AG04450 (cell line): ENCODE measurements around the gene GJA10. TPM values are rescaled to one million over a fixed set of nuclear protein-coding genes. Genes with fewer than 3 reads are reported as not detected.

Experiments
- CTCF ChIA-PET: fragments of 300-600, 350-600 bp; formaldehyde crosslinking; extraction: SDS; loops from one replicate; lab custom pipeline; 2022; ENCODE audit warnings: antibody characterized with exemption, inconsistent platforms; lab: Charles Lee
- POLR2A ChIA-PET: fragments of 350-600 bp; formaldehyde crosslinking; extraction: SDS; loops from one replicate; lab custom pipeline; 2021; ENCODE audit warnings: antibody characterized with exemption, inconsistent platforms; lab: Yijun Ruan, JAX
- DNase-seq: peaks from one replicate; pipeline ENCODE4 v3.0.0-alpha.2; 2011; ENCODE audit warnings: low read depth, low spot score
- H3K27ac ChIP-seq: one replicate; pipeline ENCODE4 v1.5.1; 2012; ENCODE audit warnings: low read depth, low read length, control low read depth
- H3K27me3 ChIP-seq: one replicate; pipeline ENCODE4 v1.6.0; 2012; ENCODE audit warnings: low read length; ENCODE audit not compliant: control insufficient read depth, insufficient read depth
- H3K4me3 ChIP-seq: 2 replicates; pipeline ENCODE4 v1.5.1; 2011; ENCODE audit warnings: mild to moderate bottlenecking, low read depth, low read length, control low read depth
- H3K9me3 ChIP-seq: 2 replicates; pipeline ENCODE4 v1.5.1; 2012; ENCODE audit warnings: low read length; ENCODE audit not compliant: control insufficient read depth, insufficient read depth
- polyA plus RNA-seq: library from polyadenylated mRNA; depleted of rRNA; stranded (reverse); fragments of >200 nt; gene quantifications from 2 replicates; pipeline ENCODE4 v1.2.3, GENCODE V29; 2011
- TF ChIP-seq, protein P1 (sequence below): IDR thresholded peaks from 2 replicates; pipeline ENCODE4 v1.5.1; 2011; ENCODE audit warnings: low read depth, low read length, control low read depth, inconsistent platforms

GJA10 gene
- polyA plus RNA-seq, 1 experiment, result not detected

DNA sequence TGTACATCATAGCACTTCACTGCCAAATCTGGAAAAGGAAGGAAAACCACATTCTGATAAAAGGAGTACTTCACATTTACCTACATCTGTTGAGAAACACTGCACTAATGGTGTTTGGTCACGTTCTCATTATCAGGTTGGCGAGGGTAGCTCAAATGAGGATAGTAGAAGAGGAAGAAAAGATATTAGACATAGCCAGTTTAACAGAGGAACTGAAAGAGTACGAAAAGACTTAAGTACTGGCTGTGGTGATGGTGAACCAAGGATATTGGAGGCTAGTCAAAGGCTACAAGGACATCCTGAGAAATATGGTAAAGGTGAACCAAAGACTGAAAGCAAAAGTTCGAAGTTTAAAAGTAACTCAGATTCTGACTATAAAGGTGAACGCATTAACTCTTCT, 32.0 kb upstream of the GJA10 start:
- Histone ChIP-seq H3K4me3 (no peak overlapping the region), H3K27me3 (no peaks in the 10 kb centered on the region), H3K27ac (no peak overlapping the region), H3K9me3 (no peaks in the 10 kb centered on the region)
- CTCF ChIA-PET, result no interaction called here
- POLR2A ChIA-PET, result no interaction called here
- TF ChIP-seq, protein P1, sequence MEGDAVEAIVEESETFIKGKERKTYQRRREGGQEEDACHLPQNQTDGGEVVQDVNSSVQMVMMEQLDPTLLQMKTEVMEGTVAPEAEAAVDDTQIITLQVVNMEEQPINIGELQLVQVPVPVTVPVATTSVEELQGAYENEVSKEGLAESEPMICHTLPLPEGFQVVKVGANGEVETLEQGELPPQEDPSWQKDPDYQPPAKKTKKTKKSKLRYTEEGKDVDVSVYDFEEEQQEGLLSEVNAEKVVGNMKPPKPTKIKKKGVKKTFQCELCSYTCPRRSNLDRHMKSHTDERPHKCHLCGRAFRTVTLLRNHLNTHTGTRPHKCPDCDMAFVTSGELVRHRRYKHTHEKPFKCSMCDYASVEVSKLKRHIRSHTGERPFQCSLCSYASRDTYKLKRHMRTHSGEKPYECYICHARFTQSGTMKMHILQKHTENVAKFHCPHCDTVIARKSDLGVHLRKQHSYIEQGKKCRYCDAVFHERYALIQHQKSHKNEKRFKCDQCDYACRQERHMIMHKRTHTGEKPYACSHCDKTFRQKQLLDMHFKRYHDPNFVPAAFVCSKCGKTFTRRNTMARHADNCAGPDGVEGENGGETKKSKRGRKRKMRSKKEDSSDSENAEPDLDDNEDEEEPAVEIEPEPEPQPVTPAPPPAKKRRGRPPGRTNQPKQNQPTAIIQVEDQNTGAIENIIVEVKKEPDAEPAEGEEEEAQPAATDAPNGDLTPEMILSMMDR, result no peak
- no peak for DNase-seq

DNA sequence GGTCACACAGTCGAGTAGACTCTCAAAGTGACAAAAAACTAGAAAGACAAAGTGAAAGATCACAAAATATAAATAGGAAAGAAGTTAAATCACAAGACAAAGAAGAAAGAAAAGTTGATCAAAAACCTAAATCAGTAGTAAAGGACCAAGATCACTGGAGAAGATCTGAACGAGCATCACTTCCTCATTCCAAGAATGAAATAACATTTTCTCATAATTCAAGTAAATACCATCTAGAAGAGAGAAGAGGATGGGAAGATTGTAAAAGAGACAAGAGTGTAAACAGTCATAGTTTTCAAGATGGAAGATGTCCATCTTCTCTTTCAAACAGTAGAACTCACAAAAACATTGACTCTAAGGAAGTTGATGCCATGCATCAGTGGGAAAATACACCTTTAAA, 31.6 kb upstream of the GJA10 start:
- no peak overlapping the region for H3K27ac ChIP-seq
- H3K27me3 ChIP-seq, result no peaks in the 10 kb centered on the region
- POLR2A ChIA-PET, result no interaction called here
- CTCF ChIA-PET, result no interaction called here
- TF ChIP-seq, protein P1, result no peak
- H3K9me3 ChIP-seq, result no peaks in the 10 kb centered on the region
- H3K4me3 ChIP-seq, result no peak overlapping the region
- no peak for DNase-seq

DNA sequence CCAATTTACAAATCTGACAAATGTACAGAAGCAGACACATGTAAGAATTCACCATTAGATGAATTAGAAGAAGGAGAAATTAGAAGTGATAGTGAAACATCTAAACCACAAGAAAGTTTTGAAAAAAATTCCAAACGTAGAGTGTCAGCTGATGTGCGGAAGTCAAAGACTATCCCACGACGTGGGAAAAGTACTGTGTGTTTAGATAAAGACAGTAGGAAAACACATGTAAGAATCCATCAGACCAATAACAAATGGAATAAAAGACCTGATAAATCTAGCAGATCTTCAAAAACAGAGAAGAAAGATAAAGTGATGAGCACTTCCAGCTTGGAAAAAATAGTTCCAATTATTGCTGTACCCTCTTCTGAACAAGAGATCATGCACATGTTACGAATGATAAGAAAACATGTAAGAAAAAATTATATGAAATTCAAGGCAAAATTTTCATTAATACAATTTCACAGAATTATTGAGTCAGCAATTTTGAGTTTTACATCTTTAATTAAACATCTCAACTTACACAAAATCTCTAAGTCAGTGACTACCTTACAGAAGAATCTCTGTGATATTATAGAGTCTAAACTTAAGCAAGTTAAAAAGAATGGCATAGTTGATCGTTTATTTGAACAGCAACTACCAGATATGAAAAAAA, 28.1 kb upstream of the GJA10 start:
- TF ChIP-seq, protein P1, result no peak
- CTCF ChIA-PET, result no interaction called here
- Histone ChIP-seq H3K27me3 (no peaks in the 10 kb centered on the region), H3K9me3 (no peaks in the 10 kb centered on the region), H3K4me3 (no peak overlapping the region), H3K27ac (no peak overlapping the region)
- DNase-seq, result no peak
- POLR2A ChIA-PET, result no interaction called here

DNA sequence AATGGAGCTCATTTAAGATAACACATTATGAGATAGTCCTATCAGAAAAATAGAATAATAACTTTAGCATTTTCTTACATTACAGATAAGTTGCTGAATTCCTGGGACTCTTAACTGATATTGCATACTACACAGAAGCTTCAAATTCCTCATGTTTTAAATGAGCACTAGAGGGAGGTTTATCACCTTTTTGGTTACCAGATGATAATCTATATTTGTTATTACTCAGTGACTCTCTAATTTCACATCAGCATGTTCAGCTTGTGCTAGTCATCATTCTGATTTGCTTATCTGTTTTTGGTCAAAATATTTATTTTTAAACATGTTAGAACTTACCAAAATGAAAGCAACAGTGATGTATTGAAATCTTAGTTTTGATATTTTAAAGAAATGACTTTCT, 20.5 kb upstream of the GJA10 start:
- ChIA-PET POLR2A (no interaction called here), CTCF (interaction anchor here (1.0 kb wide), 1 partner anchor 520 kb away, joined by 4 read pairs; no protein-coding TSS in a partner anchor)
- no peak overlapping the region for H3K4me3 ChIP-seq
- H3K27ac ChIP-seq, result no peak overlapping the region
- no peak for DNase-seq
- no peaks in the 10 kb centered on the region for H3K9me3 ChIP-seq
- TF ChIP-seq, protein P1, result no peak
- no peaks in the 10 kb centered on the region for H3K27me3 ChIP-seq

DNA sequence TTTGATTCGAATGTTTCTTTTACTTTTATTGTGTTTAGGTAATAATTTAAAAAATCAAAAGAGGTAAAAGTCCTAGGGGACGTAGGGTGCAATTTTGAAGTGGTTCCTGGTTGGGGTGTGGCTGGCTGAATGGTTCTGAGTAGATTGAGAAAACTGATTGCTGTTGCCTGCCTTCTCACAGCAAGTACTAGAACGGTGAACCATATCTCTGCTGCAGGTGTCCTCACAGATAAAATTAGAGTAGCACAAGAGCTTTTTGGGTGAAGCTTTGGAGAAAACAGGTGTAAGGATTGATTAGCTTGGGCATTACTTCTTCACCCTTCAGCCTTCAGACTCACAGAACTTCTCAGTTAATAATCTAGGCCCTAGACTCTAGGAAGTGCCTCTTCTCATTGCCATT, 19.8 kb upstream of the GJA10 start:
- ChIA-PET POLR2A (no interaction called here), CTCF (no interaction called here)
- TF ChIP-seq, protein P1, result no peak
- no peaks in the 10 kb centered on the region for H3K9me3 ChIP-seq
- no peak overlapping the region for H3K4me3 ChIP-seq
- H3K27ac ChIP-seq, result no peak overlapping the region
- H3K27me3 ChIP-seq, result no peaks in the 10 kb centered on the region
- no peak for DNase-seq
